GM12878 (cell line): Measurements from ENCODE around the gene FOXI1. TPM values are rescaled to one million over a fixed set of nuclear protein-coding genes. Genes with fewer than 3 reads are reported as not detected.

ENCODE experiments used
- ATAC-seq: fragments of 200-7000 bp; cut with Tn5 transposase; 3 replicates; pipeline ENCODE4 v1.9.1; 2020; ENCODE audit warnings: mild to moderate bottlenecking, moderate library complexity
- BruUV-seq: library from RNA; stranded (reverse); fragments of 400-500 nt; replicated peaks from 2 replicates; lab custom pipeline; 2021; lab: Mats Ljungman, UMichigan
- CTCF ChIA-PET: fragments of 300-600 bp; sonication (Branson Sonifier 250); formaldehyde crosslinking; extraction: SDS; loops from one replicate; lab custom pipeline; 2021; ENCODE audit warnings: inconsistent platforms; lab: Yijun Ruan, JAX
- POLR2A ChIA-PET: fragments of 350-600 bp; formaldehyde crosslinking; extraction: SDS; loops from one replicate; lab custom pipeline; 2021; ENCODE audit warnings: inconsistent platforms; lab: Charles Lee
- RAD21 ChIA-PET: fragments of 300-600 bp; sonication (Branson Sonifier 250); formaldehyde crosslinking; loops from one replicate; lab custom pipeline; 2023; ENCODE audit warnings: antibody characterized with exemption; ENCODE audit not compliant: unreplicated experiment; lab: Charles Lee
- SMC1A ChIA-PET: fragments of 300-600 bp; sonication (Branson Sonifier 250); formaldehyde crosslinking; loops from one replicate; lab custom pipeline; 2023; ENCODE audit not compliant: unreplicated experiment, uncharacterized antibody; lab: Charles Lee
- DNase-seq: peaks from one replicate; pipeline ENCODE4 v3.0.0-alpha.2; 2011; ENCODE audit warnings: low read depth, low spot score
- FAIRE-seq: peaks from 3 replicates; lab custom pipeline; 2011; peaks lifted over from hg19 to GRCh38; lab: Jason Lieb, UNC
- H2AFZ ChIP-seq: 2 replicates; pipeline ENCODE4 v1.6.0; 2011; ENCODE audit warnings: low read depth, low read length, control low read depth; ENCODE audit not compliant: control insufficient read depth
- H3K27ac ChIP-seq: 2 replicates; pipeline ENCODE4 v1.5.1; 2011; ENCODE audit warnings: control low read depth; ENCODE audit not compliant: control insufficient read depth, insufficient read depth
- H3K27me3 ChIP-seq, 2 experiments: replicated peaks in 1 of 2; 2 replicates each; pipeline versions ENCODE4 v1.6.0 to v1.6.1; 2011; ENCODE audit warnings: low read length in 1 of 2; ENCODE audit not compliant: control insufficient read depth in 2 of 2, insufficient read depth in 2 of 2
- H3K36me3 ChIP-seq, 2 experiments: 2 replicates each; pipeline ENCODE4 v1.5.1; 2011; ENCODE audit warnings: low read length in 1 of 2; ENCODE audit not compliant: control insufficient read depth in 2 of 2, insufficient read depth in 2 of 2
- H3K4me1 ChIP-seq: 2 replicates; pipeline ENCODE4 v1.6.1; 2011; ENCODE audit warnings: mild to moderate bottlenecking, low read length, moderate library complexity, mixed read lengths; ENCODE audit not compliant: control insufficient read depth, insufficient read depth
- H3K4me2 ChIP-seq: 2 replicates; pipeline ENCODE4 v1.6.0; 2011; ENCODE audit warnings: control low read depth; ENCODE audit not compliant: control insufficient read depth, insufficient read depth
- H3K4me3 ChIP-seq: fragments of 200-600 bp; sonication (generic); 2 replicates; pipeline ENCODE4 v1.5.1; 2016
- H3K79me2 ChIP-seq: 2 replicates; pipeline ENCODE4 v1.6.0; 2011; ENCODE audit warnings: low read length; ENCODE audit not compliant: control insufficient read depth, insufficient read depth
- H3K9ac ChIP-seq: 2 replicates; pipeline ENCODE4 v1.8.0; 2011; ENCODE audit warnings: low read length, control low read depth, mixed read lengths; ENCODE audit not compliant: control insufficient read depth, insufficient read depth
- H3K9me3 ChIP-seq: replicated peaks from 3 replicates; pipeline ENCODE4 v1.5.1; 2011; ENCODE audit warnings: mild to moderate bottlenecking, low read length; ENCODE audit not compliant: control insufficient read depth, insufficient read depth
- H4K20me1 ChIP-seq: 2 replicates; pipeline ENCODE4 v1.6.0; 2011; ENCODE audit not compliant: control insufficient read depth, insufficient read depth
- BHLHE40 ChIP-seq, 2 experiments: fragments of 450-650 bp in 1 of 2; IDR thresholded peaks; 2 replicates each; pipeline ENCODE4 v1.6.1; 2011 to 2017; ENCODE audit warnings: low read depth in 2 of 2, borderline replicate concordance in 1 of 2, improper control_type of control experiment in 1 of 2, low read length in 1 of 2, mild to moderate bottlenecking in 1 of 2
- CEBPB ChIP-seq, 2 experiments: fragments of 150-350 bp in 1 of 2; IDR thresholded peaks; 2 replicates each; pipeline ENCODE4 v1.6.1; 2012 to 2014; ENCODE audit warnings: low read depth in 2 of 2, low read length in 2 of 2, borderline replicate concordance in 1 of 2, inconsistent platforms in 1 of 2
- EP300 ChIP-seq, 2 experiments: fragments of 150-350 bp in 1 of 2; IDR thresholded peaks; 2 replicates each; pipeline ENCODE4 v1.6.1; 2011 to 2012; ENCODE audit warnings: low read depth in 2 of 2, low read length in 2 of 2, borderline replicate concordance in 1 of 2, improper control_type of control experiment in 1 of 2, inconsistent platforms in 1 of 2; ENCODE audit not compliant: control insufficient read depth in 1 of 2
- GABPA ChIP-seq: IDR thresholded peaks from 2 replicates; pipeline ENCODE4 v1.6.1; 2014; ENCODE audit warnings: antibody characterized with exemption, low read depth, mild to moderate bottlenecking, inconsistent platforms
- HCFC1 ChIP-seq: fragments of 150-350 bp; IDR thresholded peaks from 2 replicates; pipeline ENCODE4 v1.6.1; 2014; ENCODE audit warnings: low read length
- NFYB ChIP-seq: IDR thresholded peaks from 2 replicates; pipeline ENCODE4 v1.6.1; 2011; ENCODE audit warnings: low read depth, mild to moderate bottlenecking, low read length, improper control_type of control experiment, moderate library complexity; ENCODE audit not compliant: insufficient read depth
- NR2F1 ChIP-seq: fragments of 450-650 bp; conservative IDR thresholded peaks from 2 replicates; pipeline ENCODE4 v1.6.1; 2017; ENCODE audit warnings: mild to moderate bottlenecking
- PAX8 ChIP-seq: fragments of 450-650 bp; IDR thresholded peaks from 2 replicates; pipeline ENCODE4 v1.6.1; 2017; ENCODE audit warnings: mild to moderate bottlenecking, moderate library complexity
- RBBP5 ChIP-seq: fragments of 200-600 bp; sonication (generic); conservative IDR thresholded peaks from 2 replicates; pipeline ENCODE4 v1.6.1; 2016
- STAT3 ChIP-seq: IDR thresholded peaks from 2 replicates; pipeline ENCODE4 v1.6.1; 2011; ENCODE audit warnings: low read depth, low read length, improper control_type of control experiment
- TBL1XR1 ChIP-seq: IDR thresholded peaks from 2 replicates; pipeline ENCODE4 v1.6.1; 2012; ENCODE audit warnings: low read depth, low read length, improper control_type of control experiment
- TCF7 ChIP-seq: IDR thresholded peaks from 2 replicates; pipeline ENCODE4 v1.6.1; 2014; ENCODE audit warnings: antibody characterized with exemption, borderline replicate concordance
- ZNF384 ChIP-seq: IDR thresholded peaks from 2 replicates; pipeline ENCODE4 v1.6.1; 2012; ENCODE audit warnings: low read depth, mild to moderate bottlenecking, low read length, improper control_type of control experiment, borderline replicate concordance
- WGBS: methylation state at CpG from one replicate; pipeline ENCODE4 v1.1.6; 2016; ENCODE audit warnings: low lambda C conversion rate; ENCODE audit not compliant: insufficient replicate concordance, insufficient coverage; ENCODE audit errors: missing lambda C conversion rate; 5-methylcytosine and 5-hydroxymethylcytosine counted together
- in situ Hi-C: fragments of 300-500 bp; cut with MboI; formaldehyde crosslinking; loops from 9 replicates; pipeline ENCODE4 v1.14.3; 2018; ENCODE audit warnings: mixed read lengths
- intact Hi-C: fragments of 100-400 bp; cut with micrococcal nuclease; formaldehyde crosslinking; loops from one replicate; pipeline ENCODE4 v1.14.2; 2022; ENCODE audit not compliant: unreplicated experiment
- polyA plus RNA-seq, 11 experiments: library from polyadenylated mRNA; depleted of rRNA in 4 of 11; unstranded in 6 of 11; stranded (reverse) in 5 of 11; fragments of >200 nt; fragmentation: Nextera tagmentation in 4 of 11; fragmentation: Illumina TruSeq in 1 of 11; extraction: Ambion mirVana in 4 of 11; extraction: Trizol in 1 of 11; gene quantifications; 1 replicate in 1 of 11; 2 replicates in 10 of 11; pipeline versions ENCODE4 v1.2.1 to v1.2.3, GENCODE V29; 2011 to 2016; ENCODE audit warnings: inconsistent platforms in 2 of 11, missing spikeins in 2 of 11, low read depth in 1 of 11
- total RNA-seq, 4 experiments: library from RNA; depleted of rRNA in 3 of 4; stranded (reverse); fragments of >200 nt in 3 of 4; fragmentation: Illumina TruSeq in 1 of 4; extraction: Trizol in 1 of 4; gene quantifications; 2 replicates each; pipeline versions ENCODE4 v1.2.1 to v1.2.3, GENCODE V29; 2013 to 2021
- TF ChIP-seq, protein P1 (sequence below): fragments of 450-650 bp; IDR thresholded peaks from 2 replicates; pipeline ENCODE4 v1.6.1; 2017; ENCODE audit warnings: low read depth, mild to moderate bottlenecking, moderate library complexity
- TF ChIP-seq, protein P2 (sequence below): fragments of 450-650 bp; IDR thresholded peaks from 2 replicates; pipeline ENCODE4 v1.6.1; 2018; ENCODE audit warnings: borderline replicate concordance, mild to moderate bottlenecking; ENCODE audit not compliant: partially characterized antibody
- TF ChIP-seq, protein P3 (sequence below): fragments of 450-650 bp; IDR thresholded peaks from 2 replicates; pipeline ENCODE4 v1.6.1; 2017; ENCODE audit warnings: mild to moderate bottlenecking, low read depth, inconsistent platforms; ENCODE audit not compliant: poor library complexity, severe bottlenecking
- TF ChIP-seq, protein P4 (sequence below): IDR thresholded peaks from 2 replicates; pipeline ENCODE4 v1.6.1; 2011; ENCODE audit warnings: mild to moderate bottlenecking, low read depth, low read length, moderate library complexity; ENCODE audit not compliant: insufficient replicate concordance

FOXI1 gene
- total and polyA plus RNA-seq, 10 of the 15 experiments (the other 5 are each of a cell fraction or from before 2014, with no cell fraction given), result not detected

DNA sequence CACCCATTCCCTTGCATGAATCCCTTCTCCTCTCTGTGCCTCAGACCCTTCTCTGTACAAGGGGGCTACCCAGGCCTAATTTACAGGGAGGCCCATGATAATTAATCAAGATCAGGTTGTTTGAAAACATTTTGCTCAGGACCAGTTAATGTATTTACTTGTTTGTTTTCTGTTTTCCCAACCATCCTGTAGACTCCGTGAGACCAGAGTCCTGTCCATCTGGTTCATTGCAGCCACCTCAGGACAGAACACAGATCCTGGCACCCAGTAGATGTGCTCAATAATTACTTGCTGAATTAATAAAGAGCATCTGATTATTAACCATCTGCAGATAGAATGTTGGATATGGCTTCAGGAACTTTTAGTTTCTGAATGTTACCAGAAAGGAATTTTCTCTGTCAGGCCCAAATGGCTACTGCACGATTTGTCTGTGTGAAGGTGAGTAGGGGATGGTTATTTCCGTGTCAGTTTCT lies 27.3 kb downstream of the FOXI1 start:
- Histone ChIP-seq H3K79me2 (no peaks in the 10 kb centered on the region), H3K4me2 (no peak overlapping the region), H3K4me3 (no peak overlapping the region), H4K20me1 (no peaks in the 10 kb centered on the region), H2AFZ (no peak overlapping the region), H3K9me3 (no peaks in the 10 kb centered on the region), H3K27me3 (peaks cover 3 to 4% of the 10 kb centered on the region in 2 experiments; a peak in 1 of 4 replicates), H3K9ac (no peak overlapping the region), H3K27ac (no peak overlapping the region), H3K4me1 (no peaks in the 10 kb centered on the region), H3K36me3 (no peaks in the 10 kb centered on the region)
- RAD21 ChIA-PET, result no interaction called here
- no TSS peak for BruUV-seq
- FAIRE-seq, result no peak
- 0% methylated on average over 3 of the region's 3 CpGs for WGBS
- no peak for DNase-seq
- ATAC-seq, result no peak
- POLR2A ChIA-PET, result no interaction called here
- in situ Hi-C loops (no loop called here), intact Hi-C loops (no loop called here)
- SMC1A ChIA-PET, result no interaction called here
- CTCF ChIA-PET, result no interaction called here
- TF ChIP-seq, protein P1, sequence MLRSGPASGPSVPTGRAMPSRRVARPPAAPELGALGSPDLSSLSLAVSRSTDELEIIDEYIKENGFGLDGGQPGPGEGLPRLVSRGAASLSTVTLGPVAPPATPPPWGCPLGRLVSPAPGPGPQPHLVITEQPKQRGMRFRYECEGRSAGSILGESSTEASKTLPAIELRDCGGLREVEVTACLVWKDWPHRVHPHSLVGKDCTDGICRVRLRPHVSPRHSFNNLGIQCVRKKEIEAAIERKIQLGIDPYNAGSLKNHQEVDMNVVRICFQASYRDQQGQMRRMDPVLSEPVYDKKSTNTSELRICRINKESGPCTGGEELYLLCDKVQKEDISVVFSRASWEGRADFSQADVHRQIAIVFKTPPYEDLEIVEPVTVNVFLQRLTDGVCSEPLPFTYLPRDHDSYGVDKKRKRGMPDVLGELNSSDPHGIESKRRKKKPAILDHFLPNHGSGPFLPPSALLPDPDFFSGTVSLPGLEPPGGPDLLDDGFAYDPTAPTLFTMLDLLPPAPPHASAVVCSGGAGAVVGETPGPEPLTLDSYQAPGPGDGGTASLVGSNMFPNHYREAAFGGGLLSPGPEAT, result no peak
- TF ChIP-seq, protein P2, sequence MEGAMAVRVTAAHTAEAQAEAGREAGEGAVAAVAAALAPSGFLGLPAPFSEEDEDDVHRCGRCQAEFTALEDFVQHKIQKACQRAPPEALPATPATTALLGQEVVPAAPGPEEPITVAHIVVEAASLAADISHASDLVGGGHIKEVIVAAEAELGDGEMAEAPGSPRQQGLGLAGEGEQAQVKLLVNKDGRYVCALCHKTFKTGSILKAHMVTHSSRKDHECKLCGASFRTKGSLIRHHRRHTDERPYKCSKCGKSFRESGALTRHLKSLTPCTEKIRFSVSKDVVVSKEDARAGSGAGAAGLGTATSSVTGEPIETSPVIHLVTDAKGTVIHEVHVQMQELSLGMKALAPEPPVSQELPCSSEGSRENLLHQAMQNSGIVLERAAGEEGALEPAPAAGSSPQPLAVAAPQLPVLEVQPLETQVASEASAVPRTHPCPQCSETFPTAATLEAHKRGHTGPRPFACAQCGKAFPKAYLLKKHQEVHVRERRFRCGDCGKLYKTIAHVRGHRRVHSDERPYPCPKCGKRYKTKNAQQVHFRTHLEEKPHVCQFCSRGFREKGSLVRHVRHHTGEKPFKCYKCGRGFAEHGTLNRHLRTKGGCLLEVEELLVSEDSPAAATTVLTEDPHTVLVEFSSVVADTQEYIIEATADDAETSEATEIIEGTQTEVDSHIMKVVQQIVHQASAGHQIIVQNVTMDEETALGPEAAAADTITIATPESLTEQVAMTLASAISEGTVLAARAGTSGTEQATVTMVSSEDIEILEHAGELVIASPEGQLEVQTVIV, result no peak
- TF ChIP-seq STAT3 (no peak), NR2F1 (no peak), BHLHE40 (IDR thresholded peaks at IDR 0.05; ENCODE audit: borderline replicate concordance in 1 of 2, low read depth in 2 of 2, low read length in 1 of 2) (no peak), PAX8 (no peak), RBBP5 (no peak), NFYB (no peak), EP300 (IDR thresholded peaks at IDR 0.05; ENCODE audit: borderline replicate concordance in 1 of 2, control insufficient read depth in 1 of 2, low read depth in 2 of 2, low read length in 2 of 2) (no peak), HCFC1 (no peak), TBL1XR1 (no peak), TCF7 (no peak), GABPA (no peak), ZNF384 (no peak), CEBPB (IDR thresholded peaks at IDR 0.05; ENCODE audit: borderline replicate concordance in 1 of 2, low read depth in 2 of 2, low read length in 2 of 2) (no peak)
- TF ChIP-seq, protein P3, sequence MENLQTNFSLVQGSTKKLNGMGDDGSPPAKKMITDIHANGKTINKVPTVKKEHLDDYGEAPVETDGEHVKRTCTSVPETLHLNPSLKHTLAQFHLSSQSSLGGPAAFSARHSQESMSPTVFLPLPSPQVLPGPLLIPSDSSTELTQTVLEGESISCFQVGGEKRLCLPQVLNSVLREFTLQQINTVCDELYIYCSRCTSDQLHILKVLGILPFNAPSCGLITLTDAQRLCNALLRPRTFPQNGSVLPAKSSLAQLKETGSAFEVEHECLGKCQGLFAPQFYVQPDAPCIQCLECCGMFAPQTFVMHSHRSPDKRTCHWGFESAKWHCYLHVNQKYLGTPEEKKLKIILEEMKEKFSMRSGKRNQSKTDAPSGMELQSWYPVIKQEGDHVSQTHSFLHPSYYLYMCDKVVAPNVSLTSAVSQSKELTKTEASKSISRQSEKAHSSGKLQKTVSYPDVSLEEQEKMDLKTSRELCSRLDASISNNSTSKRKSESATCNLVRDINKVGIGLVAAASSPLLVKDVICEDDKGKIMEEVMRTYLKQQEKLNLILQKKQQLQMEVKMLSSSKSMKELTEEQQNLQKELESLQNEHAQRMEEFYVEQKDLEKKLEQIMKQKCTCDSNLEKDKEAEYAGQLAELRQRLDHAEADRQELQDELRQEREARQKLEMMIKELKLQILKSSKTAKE, result no peak
- TF ChIP-seq, protein P4, sequence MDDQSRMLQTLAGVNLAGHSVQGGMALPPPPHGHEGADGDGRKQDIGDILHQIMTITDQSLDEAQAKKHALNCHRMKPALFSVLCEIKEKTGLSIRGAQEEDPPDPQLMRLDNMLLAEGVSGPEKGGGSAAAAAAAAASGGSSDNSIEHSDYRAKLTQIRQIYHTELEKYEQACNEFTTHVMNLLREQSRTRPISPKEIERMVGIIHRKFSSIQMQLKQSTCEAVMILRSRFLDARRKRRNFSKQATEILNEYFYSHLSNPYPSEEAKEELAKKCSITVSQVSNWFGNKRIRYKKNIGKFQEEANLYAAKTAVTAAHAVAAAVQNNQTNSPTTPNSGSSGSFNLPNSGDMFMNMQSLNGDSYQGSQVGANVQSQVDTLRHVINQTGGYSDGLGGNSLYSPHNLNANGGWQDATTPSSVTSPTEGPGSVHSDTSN, result no peak
